ENCODE results near the gene GSKIP.
A peak's percentile ranks its signal among the peaks of the same experiment; 100 is the strongest.
"Not testable (repeated sequence)": the region's sequence is repeated elsewhere in the genome, so short reads cannot be mapped to it uniquely, and the experiment has no call there.

GSKIP gene

GRCh38 chr14:96362965-96363750, at the start of gene GSKIP, which contains the start of gene ATG2B:
Gene GSKIP, plus strand, starts transcription at chr14:96363526. Its CDS starts 18,722 bp downstream, at chr14:96382248.
Gene ATG2B, minus strand, starts transcription at chr14:96363341. Its CDS starts 365 bp downstream, at chr14:96362976.
- DNase-seq = peak; percentile 98

- DNase-seq = no peak
Measured at GRCh38 chr14:96316087-96316486, 47.2 kb upstream of the GSKIP start.

- no peak for DNase-seq
Measured at GRCh38 chr14:96318836-96319235, 44.5 kb upstream of the GSKIP start.

GRCh38 chr14:96320605-96321004, 42.7 kb upstream of the GSKIP start:
- DNase-seq = no peak

GRCh38 chr14:96324219-96324618, 39.1 kb upstream of the GSKIP start:
- DNase-seq = no peak

- no peak for DNase-seq
Measured at GRCh38 chr14:96338551-96338950, 24.8 kb upstream of the GSKIP start.

GRCh38 chr14:96341323-96341722, 22.0 kb upstream of the GSKIP start:
- no peak for DNase-seq

GRCh38 chr14:96345669-96346068, 17.7 kb upstream of the GSKIP start:
- no peak for DNase-seq

- not testable (repeated sequence) for DNase-seq
Measured at GRCh38 chr14:96347957-96348356, 15.4 kb upstream of the GSKIP start.

- DNase-seq = no peak
Measured at GRCh38 chr14:96349286-96350075, 13.8 kb upstream of the GSKIP start.

- no peak for DNase-seq
Measured at GRCh38 chr14:96351986-96352385, 11.3 kb upstream of the GSKIP start.

- no peak for DNase-seq
Measured at GRCh38 chr14:96352708-96353107, 10.6 kb upstream of the GSKIP start.

GRCh38 chr14:96354246-96354645, 9.1 kb upstream of the GSKIP start:
- DNase-seq = no peak

GRCh38 chr14:96357216-96357615, 6.1 kb upstream of the GSKIP start:
- DNase-seq = no peak

- no peak for DNase-seq
Measured at GRCh38 chr14:96359959-96360358, 3.4 kb upstream of the GSKIP start.

GRCh38 chr14:96362071-96362964, 1.0 kb upstream of the GSKIP start:
- peak; percentile 45 to 52 for DNase-seq

GRCh38 chr14:96363751-96364336, 518 bp downstream of the GSKIP start:
- DNase-seq = peak; percentile 53 to 57

GRCh38 chr14:96364962-96365361, 1.6 kb downstream of the GSKIP start:
- no peak for DNase-seq

GRCh38 chr14:96368534-96368933, 5.2 kb downstream of the GSKIP start:
- DNase-seq = no peak

- DNase-seq = no peak
Measured at GRCh38 chr14:96370528-96370927, 7.2 kb downstream of the GSKIP start.

GRCh38 chr14:96373538-96373937, 10.2 kb downstream of the GSKIP start:
- DNase-seq = no peak

GRCh38 chr14:96376093-96376492, 12.8 kb downstream of the GSKIP start:
- no peak for DNase-seq

GRCh38 chr14:96380735-96381134, 17.4 kb downstream of the GSKIP start:
- no peak for DNase-seq

Measured in activated T-cell treated with anti-CD3 and anti-CD28 coated beads, Interleukin-2, amount 50 U/mL, for 48 hours (primary cell).